HS-27A (cell line): Measurements from ENCODE around the gene TSPYL6.
A peak's percentile ranks its signal among the peaks of the same experiment; 100 is the strongest.

Source experiments
- DNase-seq: peaks from one replicate; pipeline ENCODE4 v3.0.0-alpha.2; 2012; ENCODE audit warnings: low read depth, missing footprints

TSPYL6 gene

DNA sequence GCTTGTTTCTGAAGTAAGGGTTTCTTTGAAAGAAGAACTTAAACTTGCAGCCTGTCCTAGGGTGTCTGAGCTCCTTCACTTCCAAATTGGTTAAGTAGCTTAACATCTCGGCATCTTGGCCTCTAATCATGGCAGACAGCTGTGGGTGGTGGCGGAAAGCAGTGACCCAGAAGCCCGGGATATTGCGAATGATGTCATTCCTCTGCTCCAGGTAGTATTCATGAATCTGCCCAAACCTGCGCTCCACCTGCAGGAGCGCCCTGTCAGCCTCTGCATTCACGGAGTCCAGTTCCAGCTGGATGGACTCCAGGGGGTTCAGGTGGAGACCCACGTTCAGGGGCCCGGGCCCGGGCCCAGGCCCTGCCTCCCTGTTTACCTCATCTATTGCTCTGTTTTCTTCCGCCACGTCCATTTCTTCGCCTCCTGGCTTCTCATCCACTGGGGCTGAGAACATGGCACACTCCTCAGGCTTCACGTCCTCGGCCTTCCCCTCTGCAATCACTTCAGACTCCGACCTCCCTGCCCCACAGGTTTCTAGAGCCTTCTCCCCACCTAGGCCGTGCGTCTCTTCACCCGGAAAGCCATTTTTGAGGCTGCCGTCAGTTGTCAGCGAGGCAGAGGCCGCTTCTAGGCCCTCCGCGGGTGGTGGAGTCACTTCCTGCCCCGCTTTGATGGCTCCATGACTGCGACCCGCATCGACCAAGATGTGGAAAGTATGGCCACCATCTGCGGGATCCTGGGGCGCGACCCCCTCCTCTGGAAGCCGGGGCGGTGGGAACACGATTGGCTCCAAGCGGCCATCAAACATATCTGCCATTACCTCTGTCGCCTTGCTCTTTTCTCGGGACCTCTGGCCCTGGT lies 569 bp downstream of the TSPYL6 start:
- DNase-seq, result no peak

DNA sequence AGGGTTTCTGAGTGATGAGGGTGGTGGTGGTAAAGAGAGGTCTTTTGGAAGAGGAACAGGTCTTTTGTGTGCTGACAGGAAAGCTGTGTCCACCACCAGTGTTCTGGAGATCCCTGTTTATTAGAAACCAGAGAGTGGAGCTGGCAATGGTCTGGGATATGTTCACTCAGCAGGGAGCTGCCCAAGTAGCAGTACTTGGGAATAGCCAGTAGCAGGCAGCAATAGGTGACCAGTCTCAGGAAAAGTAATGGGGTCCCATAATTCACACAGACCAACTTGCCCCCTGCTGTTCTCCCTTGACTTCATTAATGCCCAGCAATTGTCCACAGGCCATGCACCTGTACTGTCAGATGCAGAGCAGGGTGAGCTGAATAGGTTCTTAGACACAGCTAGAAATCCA lies 1.8 kb downstream of the TSPYL6 start:
- DNase-seq, result no peak

DNA sequence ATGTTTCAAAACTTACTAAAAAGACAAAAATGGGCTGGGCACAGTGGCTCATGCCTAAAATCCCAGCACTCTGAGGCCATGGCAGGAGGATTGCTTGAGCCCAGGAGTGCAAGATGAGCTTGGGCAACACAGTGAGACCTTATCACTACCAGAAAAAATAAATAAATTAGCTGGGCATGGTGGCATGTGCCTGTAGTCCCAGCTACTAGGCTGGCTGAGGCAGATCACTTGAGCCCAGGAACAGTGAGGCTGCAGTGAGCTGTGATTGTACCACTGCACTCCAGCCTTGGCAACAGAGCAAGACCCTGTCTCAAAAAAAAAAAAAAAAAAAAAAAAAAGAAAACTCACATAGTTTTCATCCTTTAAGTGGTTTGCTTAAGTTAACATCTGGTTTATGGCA lies 6.4 kb downstream of the TSPYL6 start:
- no peak for DNase-seq

DNA sequence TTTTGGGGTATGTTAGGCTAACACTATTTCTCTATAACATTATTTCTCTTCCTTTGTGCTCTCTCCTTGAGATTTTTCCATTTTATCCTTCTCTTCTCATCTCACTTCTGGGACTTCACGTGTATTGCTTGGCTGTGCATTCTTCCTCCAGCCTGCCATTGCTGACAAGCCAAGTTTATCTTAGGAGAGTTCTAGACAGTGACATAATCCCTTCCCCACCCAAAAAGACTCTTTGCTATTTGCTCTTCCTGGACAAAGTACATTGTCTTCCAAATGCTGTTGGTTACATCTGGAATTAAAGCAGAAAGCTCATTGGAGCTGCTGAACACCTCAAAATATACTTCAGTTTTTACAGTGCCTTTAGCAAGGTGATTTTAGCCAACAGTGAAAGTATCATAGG lies 8.9 kb downstream of the TSPYL6 start:
- DNase-seq, result no peak

DNA sequence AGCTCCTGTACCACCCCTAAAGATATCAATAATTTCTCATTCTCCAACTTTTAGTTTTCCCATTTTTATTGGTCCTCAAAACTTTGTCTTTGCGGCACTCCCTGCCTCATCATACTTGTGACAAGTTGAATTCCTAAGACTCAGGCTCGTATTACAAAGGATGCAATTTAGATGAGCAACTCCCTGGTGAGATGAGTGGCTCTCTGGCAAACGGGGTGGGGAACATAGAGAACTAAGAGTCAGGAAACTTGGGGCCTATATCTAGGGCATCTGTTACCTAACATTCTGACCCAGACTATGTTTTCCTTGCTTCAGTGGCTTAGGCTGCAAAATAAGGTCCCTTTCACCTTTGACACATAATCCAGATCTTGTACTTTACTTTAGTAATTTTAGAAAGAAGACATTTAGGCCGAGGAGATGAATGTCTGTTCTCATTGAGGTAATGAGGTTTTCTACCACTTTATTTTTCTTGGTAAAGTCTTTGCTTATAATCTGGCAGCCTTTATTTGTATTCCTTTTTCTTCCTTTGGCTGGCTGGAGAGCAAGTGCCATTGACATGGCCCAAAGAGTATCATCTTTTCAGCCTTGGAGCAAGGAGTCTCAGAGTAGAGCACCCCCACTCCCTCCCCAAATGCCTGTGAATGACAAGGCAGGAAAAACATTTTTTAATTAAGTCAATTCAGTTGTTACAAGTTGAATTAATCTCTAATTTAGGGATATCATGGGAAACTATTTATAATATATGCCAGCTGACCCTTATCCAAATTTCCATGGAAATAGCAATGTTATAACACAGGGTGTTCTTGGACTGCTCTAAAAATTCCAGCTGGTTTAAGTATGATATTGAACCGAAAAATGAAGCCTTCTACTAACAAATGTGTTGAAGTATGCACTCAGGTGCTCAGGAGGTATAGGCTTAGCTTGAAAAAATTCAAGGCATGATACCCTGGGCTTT lies 15.2 kb downstream of the TSPYL6 start:
- DNase-seq, result peak; percentile 48

DNA sequence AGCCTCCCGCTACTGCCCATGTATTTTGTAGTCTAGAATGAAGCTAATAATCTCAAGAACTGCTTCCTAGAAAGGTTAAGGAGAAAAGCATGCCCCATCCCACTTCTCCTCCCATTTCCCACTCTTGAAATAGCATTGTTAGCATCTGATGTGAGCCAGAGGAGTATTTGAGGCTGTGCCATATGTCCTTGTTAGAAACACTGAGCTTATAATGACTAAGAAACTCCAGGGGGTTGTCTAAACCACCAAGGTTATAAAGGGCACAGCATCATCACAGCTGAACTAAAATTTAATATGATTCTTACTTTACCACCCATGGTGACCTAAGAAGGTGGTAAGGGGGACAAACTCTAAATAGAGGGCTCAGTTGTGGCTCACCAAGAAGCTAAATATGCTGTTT lies 16.6 kb downstream of the TSPYL6 start:
- DNase-seq, result peak; percentile 65

DNA sequence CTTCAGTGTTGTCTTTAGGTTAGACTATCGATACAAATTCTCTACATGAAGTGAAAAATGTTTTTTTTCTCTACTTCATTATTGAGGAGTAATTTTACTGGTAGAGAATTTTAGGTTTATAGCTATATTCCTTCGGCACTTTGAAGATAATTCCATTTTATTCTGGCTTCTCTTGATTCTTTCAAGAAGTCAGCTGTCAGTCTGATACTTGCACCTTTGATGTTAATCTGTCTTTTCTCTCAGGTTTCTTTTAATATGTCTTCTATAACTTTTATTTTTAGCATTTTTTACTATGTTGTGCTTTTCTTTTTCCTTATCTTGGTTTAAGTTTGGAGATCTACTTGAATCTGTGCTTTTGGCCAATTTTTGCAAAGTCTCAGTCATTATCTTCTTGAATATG lies 18.6 kb downstream of the TSPYL6 start:
- no peak for DNase-seq

DNA sequence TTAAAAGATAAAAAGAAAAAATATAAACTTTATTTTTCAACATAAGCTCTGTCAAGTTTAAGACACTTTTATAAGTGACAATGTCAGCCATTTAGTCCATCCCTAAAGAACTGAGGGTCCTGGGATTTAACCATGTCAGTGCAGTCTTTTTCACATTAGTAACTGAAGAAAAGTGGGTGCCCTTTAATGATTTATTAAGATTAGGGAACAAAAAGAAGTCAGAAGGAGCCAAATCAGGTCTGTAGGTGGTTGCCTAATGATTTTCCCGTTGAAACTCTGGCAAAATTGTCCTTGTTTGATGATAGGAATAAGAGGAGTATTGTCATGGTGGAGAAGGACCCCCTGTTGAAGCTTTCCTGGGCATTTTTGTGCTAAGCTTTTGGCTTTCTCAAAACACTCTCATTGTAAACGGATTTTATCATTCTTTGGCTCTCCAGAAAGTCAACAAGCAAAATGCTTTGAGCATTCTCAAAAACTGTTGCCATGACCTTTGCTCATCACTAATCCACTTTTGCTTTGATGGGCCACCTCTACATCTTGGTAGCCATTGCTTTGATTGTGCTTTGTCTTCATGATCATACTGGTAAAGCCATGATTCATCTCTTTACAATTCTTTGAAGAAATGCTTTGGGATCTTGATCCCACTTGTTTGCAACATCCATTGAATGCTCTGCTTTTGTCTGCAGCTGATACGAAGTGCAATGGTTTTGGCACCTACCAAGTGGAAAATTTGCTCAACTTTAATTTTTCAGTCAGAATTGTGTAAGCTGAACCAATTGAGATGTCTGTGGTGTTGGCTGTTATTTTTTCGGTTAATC lies 22.0 kb downstream of the TSPYL6 start:
- no peak for DNase-seq

DNA sequence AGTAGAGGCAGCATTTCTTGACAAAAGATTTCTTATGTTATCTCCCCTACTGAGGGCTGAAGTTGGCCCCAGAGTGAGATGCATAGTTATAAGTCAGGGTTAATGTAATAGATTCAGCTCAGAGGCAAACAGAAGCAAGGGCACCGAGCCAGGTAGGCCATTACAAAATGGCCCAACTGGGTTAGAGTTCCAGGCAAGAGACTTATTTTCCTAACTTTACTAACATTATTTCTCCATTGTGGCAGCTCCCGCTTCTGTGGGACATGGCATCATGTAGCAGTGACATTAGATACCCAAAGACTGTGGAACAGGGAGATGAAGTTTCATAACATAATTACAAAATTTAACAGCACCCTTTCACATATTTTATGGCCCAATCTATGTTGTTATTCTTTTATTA lies 27.1 kb downstream of the TSPYL6 start:
- DNase-seq, result no peak

DNA sequence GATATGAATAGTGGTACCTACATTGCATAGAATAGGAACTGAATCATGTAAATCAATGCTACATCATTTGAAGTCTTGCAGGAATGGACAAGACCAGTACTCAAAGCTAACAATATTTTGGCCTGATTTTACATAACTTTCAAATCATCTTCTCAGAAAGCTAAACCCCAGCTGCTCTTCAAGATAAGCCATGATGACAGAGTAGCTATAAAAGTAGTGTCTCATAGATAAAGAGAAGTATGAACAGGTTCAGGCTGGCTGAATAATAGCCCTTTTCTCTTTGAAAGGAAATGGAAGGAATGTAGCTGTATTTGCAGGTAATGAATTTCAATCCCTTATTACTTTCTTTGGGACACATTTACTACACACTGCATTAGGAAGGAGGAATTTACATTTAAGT lies 28.2 kb downstream of the TSPYL6 start:
- no peak for DNase-seq

DNA sequence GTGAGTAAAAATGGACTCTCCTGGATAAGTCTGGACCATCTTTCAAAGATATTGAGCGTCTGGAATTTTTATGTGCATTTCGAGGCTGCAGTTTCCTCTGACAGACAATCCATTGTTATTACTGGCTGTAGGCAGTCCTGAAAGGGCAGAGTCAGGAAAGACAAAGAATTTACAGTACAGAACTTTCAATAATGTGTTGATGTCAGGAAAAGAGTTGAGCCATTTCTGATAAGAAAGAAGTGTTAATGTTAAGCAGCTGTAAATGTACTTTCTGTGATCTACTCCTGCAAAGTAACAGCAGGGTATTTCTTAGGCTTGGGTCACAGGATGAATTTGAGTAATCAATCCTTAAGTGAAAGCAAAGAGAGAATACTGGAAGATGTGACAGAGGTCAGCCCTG lies 29.8 kb downstream of the TSPYL6 start:
- DNase-seq, result no peak

DNA sequence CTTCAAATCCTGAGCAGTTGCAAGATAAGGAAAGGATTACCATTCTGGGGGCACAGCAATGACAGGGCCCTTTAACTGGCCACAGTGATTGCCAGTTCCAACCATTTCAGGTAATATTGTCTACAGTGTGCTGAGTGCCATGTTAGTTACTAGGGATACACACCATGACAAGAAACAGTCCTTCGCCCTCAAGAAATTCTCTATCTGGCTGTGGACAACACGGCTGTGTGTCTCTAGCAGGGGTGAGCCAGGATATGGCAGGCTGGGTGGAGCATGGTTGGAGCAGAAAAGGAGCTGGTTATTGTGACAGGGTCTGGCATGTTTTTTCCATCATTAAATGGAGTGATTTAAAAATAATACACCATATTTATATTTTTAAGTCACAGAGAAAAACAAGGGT lies 31.0 kb downstream of the TSPYL6 start:
- DNase-seq, result no peak

DNA sequence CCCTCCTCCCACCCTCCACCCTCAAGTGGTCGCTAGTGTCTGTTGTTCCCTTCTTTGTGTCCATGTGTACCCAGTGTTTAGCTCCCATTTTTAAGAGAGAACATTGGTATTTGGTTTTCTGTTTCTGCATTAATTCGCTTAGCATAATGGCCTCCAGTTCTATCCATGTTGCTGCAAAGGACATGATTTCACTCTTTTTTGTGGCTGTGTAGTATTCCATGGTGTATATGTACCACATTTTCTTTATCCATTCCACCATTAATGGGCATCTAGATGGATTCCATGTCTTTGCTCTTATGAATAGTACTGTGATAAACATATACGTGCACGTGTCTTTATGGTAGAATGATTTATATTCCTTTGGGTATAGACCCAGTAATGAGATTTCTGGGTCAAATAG lies 42.9 kb downstream of the TSPYL6 start:
- DNase-seq, result no peak

DNA sequence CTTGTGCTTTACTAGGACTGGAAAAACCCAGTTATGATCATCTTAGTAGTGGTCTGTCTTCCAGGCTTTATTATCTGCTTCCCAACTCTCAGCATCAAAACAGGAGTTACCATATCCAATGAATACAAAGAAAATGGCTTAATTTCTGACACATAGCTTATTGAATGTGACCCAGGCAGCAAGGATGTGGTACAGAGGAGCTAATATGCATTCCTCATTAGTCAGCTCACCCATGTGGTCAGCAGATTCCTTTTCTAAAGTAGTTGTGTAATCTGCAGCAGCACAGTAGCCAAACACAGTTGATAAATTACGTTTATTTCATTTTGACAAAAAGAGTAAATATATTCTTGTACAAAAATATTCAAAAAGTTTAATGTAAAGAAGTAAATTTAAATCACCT lies 43.6 kb downstream of the TSPYL6 start:
- peak; percentile 74 for DNase-seq

DNA sequence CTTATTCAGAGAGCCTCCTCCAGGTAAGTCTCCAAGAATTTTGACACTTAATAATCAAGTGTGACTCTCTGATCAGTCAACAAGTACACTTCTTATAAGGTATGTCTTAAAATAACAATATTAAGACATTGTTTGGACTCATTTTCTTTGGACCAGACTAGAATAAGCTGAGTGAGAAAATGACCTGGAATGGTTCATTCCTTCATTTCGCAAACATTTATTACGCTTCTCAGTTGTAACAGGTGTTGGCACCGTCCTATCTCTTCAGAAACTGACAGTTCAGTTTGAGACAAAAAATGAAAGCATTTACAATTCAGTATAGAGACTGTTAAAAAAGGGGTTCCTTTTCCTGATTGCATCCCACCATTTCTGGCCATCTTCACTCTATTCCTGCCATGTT lies 46.6 kb downstream of the TSPYL6 start:
- DNase-seq, result no peak

DNA sequence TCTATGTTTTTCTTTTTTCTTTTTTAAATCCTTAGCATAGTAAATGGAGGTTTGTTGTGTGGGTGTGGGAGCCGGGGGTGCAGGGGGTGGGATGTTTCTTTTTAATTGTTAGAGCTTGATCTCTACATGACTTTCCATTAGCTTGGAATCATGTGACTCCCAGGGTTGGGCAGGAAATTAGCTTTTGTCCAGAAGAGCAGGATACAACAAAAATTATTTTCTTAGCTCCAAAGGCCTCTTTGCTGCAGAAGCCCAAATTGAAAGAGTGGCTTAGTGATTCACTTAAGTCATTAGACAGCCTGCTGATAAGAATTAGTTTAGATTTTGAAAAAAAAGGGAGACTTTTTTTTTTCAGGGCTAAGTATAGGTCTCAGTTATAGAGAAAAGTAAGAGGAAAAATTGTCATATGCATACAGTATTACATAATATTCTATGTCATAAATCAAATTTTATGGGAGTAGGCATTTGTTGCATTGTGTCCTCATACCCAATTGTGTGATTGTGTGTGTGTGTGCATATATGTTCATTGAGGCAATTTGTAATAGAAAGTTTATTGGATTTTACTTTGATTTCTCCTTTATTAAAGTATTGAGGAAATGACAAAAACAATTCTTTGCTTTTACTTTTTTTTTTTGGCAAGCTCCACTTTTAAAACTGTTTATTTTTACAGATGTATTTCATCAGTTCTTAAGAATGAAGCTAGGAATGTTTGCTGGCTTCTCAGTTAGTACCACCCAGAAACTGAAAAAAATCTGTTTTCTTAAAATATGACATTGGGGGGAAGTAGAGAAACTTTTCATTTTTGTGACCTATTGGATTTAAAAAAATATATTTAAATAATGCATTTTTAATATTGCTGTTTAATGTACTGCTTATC lies 47.4 kb downstream of the TSPYL6 start:
- DNase-seq, result no peak

DNA sequence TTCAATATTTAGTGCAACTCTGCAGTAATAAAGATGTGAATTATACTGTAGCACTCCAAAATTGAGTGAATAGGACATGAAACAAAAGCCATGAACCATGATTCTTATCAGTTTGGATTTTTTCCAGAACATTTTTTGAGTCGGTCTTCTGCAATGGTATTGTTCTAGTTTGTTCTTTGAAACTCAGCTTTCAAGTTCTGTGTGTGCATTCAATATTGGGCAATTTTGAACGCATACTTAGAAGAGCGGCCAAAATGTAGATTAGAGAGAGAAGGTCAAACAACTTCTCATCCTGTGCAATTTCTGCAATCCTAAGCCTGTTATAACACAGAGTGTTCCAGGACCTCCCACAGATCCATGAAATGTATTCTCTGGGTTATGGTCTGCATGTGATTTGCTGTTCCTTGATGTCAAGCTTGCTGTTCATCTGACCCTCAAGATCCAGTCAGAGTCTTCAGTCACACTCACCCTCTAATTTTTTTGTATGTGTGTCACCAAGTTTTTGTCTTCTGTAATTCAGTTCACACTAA lies 48.3 kb downstream of the TSPYL6 start:
- no peak for DNase-seq

DNA sequence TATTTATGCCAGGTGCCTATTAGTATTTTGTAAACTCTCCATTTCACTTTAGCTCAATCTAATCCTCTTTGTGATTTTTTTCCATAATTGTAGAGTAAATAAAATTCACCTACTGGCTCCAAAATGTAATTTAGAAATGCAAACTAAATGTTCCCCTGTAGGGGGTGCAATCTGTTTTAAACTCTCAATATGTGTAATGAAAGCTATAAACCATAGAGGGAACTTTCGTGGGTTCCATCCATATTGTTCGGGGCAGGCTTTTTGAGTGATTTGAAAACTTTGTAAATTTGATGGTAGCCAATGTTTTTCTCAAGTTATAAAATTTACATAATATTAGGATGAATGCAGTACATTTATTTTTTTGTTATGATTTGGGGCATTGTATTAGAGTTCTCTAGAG lies 49.4 kb downstream of the TSPYL6 start:
- no peak for DNase-seq

DNA sequence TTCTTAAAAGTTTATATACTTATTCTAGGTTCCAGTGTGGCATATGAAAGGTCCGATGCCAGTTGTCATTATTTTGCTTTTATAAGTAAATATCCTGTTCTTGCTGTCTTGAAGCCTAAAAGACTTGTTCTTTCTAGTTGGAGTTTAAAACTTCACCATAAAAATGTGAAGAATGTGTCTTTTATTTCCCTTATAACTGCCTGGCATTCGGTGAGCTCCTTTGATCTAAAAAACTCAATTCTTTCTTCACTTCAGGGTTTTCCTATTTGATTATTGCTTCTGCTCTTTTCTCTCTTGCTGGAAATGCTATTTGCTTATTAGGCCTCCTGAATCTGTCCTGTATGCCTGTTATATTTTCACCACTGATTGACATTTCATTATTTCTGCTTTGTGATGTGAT lies 51.6 kb downstream of the TSPYL6 start:
- DNase-seq, result no peak
